ENCODE results near the gene KIF18B.

- no peak for TF ChIP-seq EZH2 (IDR thresholded peaks at IDR 0.05)
- TF ChIP-seq POLR2AphosphoS5 (IDR thresholded peaks at IDR 0.05; ENCODE audit: borderline replicate concordance, low read depth, low read length), result no peak
- TF ChIP-seq FOXP2 (optimal IDR thresholded peaks at IDR 0.05; ENCODE audit: control extremely low read depth, extremely low read length, insufficient read depth), result no peak
These were observed 41.4 kb downstream of the KIF18B start for GRCh38 chr17:44906010-44906646.

All from SK-N-MC (cell line).